ENCODE measurements around the gene MAP3K12. TPM values are rescaled to one million over a fixed set of nuclear protein-coding genes. Genes with fewer than 3 reads are reported as not detected.

Gene MAP3K12
- total and polyA plus RNA-seq, 2 of the 13 experiments (the other 11 are each of a cell fraction or from before 2014, with no cell fraction given) = 0.20 to 1.1 TPM

DNA sequence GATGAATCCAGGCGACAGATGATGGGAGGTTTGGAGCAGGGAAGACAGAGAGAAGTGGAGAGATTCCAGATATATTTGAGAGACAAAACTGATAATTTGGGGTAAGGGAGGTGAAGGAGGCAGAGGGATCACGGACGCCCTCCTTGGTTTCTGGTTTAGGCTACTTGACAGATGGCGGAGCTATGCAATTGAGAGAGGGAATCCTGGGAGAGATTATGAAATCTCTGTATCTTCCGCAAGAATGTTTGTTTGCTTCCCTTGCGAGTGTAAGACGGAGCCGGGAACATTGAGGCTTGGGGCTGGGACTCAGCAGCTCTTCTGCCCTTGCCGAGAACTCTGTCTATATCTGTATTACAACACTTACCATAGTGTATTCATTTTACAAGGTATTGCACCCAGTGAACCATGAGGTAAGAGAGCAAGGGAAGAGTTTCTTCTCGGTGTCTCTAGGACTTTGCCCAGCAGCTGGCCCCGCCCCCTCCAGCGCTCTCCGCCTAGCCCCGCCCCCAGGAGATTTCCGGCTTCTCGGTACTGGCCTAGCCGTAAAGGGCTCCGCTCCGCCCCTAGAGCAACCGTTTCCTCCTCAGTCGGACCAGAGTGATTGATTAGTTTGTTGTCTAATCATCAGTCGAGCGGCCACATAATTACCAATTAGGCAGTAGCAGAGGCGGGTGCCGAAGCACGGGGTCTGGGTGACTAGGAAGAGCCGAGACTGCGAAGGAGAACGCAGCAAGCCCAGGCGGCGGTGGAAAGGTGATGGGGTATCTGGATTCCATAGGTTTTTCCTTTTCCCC lies 58.0 kb downstream of the MAP3K12 start, which contains the start of gene PRR13 (continued):
- TF ChIP-seq, protein P1, sequence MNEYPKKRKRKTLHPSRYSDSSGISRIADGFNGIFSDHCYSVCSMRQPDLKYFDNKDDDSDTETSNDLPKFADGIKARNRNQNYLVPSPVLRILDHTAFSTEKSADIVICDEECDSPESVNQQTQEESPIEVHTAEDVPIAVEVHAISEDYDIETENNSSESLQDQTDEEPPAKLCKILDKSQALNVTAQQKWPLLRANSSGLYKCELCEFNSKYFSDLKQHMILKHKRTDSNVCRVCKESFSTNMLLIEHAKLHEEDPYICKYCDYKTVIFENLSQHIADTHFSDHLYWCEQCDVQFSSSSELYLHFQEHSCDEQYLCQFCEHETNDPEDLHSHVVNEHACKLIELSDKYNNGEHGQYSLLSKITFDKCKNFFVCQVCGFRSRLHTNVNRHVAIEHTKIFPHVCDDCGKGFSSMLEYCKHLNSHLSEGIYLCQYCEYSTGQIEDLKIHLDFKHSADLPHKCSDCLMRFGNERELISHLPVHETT (CRISPR knock-in tag; conservative IDR thresholded peaks at IDR 0.05) = no peak
- TF ChIP-seq, protein P2, sequence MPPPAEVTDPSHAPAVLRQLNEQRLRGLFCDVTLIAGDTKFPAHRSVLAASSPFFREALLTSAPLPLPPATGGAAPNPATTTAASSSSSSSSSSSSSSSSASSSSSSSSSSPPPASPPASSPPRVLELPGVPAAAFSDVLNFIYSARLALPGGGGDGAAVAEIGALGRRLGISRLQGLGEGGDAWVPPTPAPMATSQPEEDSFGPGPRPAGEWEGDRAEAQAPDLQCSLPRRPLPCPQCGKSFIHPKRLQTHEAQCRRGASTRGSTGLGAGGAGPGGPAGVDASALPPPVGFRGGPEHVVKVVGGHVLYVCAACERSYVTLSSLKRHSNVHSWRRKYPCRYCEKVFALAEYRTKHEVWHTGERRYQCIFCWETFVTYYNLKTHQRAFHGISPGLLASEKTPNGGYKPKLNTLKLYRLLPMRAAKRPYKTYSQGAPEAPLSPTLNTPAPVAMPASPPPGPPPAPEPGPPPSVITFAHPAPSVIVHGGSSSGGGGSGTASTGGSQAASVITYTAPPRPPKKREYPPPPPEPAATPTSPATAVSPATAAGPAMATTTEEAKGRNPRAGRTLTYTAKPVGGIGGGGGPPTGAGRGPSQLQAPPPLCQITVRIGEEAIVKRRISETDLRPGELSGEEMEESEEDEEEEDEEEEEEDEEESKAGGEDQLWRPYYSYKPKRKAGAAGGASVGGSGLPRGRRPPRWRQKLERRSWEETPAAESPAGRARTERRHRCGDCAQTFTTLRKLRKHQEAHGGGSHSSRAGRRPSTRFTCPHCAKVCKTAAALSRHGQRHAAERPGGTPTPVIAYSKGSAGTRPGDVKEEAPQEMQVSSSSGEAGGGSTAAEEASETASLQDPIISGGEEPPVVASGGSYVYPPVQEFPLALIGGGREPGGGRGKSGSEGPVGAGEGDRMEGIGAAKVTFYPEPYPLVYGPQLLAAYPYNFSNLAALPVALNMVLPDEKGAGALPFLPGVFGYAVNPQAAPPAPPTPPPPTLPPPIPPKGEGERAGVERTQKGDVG (CRISPR knock-in tag; IDR thresholded peaks at IDR 0.05; ENCODE audit: borderline replicate concordance) = no peak
- TF ChIP-seq, protein P3, sequence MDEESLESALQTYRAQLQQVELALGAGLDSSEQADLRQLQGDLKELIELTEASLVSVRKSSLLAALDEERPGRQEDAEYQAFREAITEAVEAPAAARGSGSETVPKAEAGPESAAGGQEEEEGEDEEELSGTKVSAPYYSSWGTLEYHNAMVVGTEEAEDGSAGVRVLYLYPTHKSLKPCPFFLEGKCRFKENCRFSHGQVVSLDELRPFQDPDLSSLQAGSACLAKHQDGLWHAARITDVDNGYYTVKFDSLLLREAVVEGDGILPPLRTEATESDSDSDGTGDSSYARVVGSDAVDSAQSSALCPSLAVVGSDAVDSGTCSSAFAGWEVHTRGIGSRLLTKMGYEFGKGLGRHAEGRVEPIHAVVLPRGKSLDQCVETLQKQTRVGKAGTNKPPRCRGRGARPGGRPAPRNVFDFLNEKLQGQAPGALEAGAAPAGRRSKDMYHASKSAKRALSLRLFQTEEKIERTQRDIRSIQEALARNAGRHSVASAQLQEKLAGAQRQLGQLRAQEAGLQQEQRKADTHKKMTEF (CRISPR knock-in tag; IDR thresholded peaks at IDR 0.05) = peak; percentile 37
- no peak for TF ChIP-seq EED (CRISPR knock-in tag; IDR thresholded peaks at IDR 0.05)
- TF ChIP-seq, protein P4, sequence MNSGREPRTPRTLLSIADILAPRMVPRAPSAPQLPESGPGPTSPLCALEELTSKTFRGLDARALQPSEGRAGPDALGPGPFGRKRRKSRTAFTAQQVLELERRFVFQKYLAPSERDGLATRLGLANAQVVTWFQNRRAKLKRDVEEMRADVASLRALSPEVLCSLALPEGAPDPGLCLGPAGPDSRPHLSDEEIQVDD (CRISPR knock-in tag; IDR thresholded peaks at IDR 0.05; ENCODE audit: borderline replicate concordance) = no peak
- no peak for TF ChIP-seq KAT2B (IDR thresholded peaks at IDR 0.05; ENCODE audit: borderline replicate concordance, low read depth, low read length)
- TF ChIP-seq SCMH1 (CRISPR knock-in tag; IDR thresholded peaks at IDR 0.05; ENCODE audit: borderline replicate concordance) = no peak
- TF ChIP-seq ZNF484 (CRISPR knock-in tag; IDR thresholded peaks at IDR 0.05; ENCODE audit: borderline replicate concordance, low read depth) = no peak
- no peak for TF ChIP-seq MZF1 (CRISPR knock-in tag; IDR thresholded peaks at IDR 0.05; ENCODE audit: borderline replicate concordance)
- TF ChIP-seq ZNF225 (CRISPR knock-in tag; IDR thresholded peaks at IDR 0.05) = no peak; the same call in 1 of the 2 replicates
- TF ChIP-seq ZNF205 (CRISPR knock-in tag; IDR thresholded peaks at IDR 0.05) = no peak
- TF ChIP-seq MTF2 (CRISPR knock-in tag; IDR thresholded peaks at IDR 0.05; ENCODE audit: borderline replicate concordance) = no peak
- TF ChIP-seq ZNF782 (CRISPR knock-in tag; IDR thresholded peaks at IDR 0.05; ENCODE audit: borderline replicate concordance) = 0 out of 2 replicates have a peak, but pooled peaks have one; percentile 39
- TF ChIP-seq ZNF34 (CRISPR knock-in tag; IDR thresholded peaks at IDR 0.05; ENCODE audit: borderline replicate concordance) = no peak
- TF ChIP-seq, protein P5, sequence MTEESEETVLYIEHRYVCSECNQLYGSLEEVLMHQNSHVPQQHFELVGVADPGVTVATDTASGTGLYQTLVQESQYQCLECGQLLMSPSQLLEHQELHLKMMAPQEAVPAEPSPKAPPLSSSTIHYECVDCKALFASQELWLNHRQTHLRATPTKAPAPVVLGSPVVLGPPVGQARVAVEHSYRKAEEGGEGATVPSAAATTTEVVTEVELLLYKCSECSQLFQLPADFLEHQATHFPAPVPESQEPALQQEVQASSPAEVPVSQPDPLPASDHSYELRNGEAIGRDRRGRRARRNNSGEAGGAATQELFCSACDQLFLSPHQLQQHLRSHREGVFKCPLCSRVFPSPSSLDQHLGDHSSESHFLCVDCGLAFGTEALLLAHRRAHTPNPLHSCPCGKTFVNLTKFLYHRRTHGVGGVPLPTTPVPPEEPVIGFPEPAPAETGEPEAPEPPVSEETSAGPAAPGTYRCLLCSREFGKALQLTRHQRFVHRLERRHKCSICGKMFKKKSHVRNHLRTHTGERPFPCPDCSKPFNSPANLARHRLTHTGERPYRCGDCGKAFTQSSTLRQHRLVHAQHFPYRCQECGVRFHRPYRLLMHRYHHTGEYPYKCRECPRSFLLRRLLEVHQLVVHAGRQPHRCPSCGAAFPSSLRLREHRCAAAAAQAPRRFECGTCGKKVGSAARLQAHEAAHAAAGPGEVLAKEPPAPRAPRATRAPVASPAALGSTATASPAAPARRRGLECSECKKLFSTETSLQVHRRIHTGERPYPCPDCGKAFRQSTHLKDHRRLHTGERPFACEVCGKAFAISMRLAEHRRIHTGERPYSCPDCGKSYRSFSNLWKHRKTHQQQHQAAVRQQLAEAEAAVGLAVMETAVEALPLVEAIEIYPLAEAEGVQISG (CRISPR knock-in tag; IDR thresholded peaks at IDR 0.05) = no peak; the same call in 1 of the 2 replicates
- TF ChIP-seq, protein P6, sequence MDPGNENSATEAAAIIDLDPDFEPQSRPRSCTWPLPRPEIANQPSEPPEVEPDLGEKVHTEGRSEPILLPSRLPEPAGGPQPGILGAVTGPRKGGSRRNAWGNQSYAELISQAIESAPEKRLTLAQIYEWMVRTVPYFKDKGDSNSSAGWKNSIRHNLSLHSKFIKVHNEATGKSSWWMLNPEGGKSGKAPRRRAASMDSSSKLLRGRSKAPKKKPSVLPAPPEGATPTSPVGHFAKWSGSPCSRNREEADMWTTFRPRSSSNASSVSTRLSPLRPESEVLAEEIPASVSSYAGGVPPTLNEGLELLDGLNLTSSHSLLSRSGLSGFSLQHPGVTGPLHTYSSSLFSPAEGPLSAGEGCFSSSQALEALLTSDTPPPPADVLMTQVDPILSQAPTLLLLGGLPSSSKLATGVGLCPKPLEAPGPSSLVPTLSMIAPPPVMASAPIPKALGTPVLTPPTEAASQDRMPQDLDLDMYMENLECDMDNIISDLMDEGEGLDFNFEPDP (CRISPR knock-in tag; conservative IDR thresholded peaks at IDR 0.05) = no peak
- no peak for TF ChIP-seq ZFP62 (CRISPR knock-in tag; IDR thresholded peaks at IDR 0.05)

All from HepG2 (cell line).